ENCODE measurements around the gene C20orf204.

Gene C20orf204

DNA sequence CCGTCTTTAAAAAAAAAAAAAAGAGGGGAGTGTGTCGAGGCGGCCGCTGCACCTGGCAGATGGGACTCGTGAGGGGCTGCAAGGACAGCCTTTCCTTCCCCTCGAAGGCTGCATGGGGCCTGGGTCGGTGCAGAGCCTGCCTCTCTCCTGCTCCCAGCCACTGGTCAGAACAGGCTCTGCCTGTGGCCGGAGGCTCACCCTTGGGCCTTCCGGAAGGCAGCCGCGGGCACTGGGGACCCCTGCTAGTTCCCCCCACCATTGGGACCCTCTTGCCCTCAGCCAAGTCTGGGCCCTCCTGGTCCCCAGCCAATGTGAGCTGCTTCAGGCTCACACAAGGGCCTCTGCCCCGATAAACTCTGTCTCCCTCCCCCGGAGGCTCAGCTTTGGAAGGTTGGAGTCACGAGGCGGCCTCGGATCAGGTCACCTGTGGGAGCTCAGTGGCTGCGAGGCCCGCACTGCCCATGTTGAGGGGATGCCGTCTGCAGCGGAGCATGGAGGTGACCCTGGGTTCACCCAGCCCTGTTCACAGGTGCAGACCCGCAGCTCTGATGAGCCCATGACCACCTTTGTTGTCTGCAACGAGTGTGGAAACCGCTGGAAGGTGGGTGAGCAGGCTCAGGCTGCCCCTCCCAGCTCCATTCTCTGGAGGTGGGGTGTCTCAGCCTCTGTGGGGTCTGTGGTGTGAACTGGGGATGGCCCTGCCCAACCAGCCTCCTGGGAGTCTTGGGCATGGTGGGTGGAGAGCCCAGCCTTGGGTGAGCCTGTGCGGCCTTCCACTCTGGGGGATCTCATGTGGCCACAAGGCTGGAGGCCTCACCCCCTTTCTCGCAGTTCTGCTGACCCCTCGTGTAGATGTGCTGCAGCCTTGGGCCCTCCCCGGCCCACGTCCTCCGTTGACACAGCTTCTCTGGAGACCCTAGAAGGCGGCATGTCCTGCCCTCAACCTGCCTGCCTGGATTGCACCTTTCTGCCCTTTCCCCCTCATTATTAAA is 35.7 kb downstream of the C20orf204 start:
- TF ChIP-seq ZFX (IDR thresholded peaks at IDR 0.05): no peak
- no peak for TF ChIP-seq CTCF (conservative IDR thresholded peaks at IDR 0.05)
- no peak overlapping the region for H3K27ac ChIP-seq

GRCh38 chr20:64072498-64073063 is 36.6 kb downstream of the C20orf204 start:
- no peak overlapping the region for H3K27ac ChIP-seq
- TF ChIP-seq ZFX (IDR thresholded peaks at IDR 0.05): no peak
- no peak for TF ChIP-seq CTCF (conservative IDR thresholded peaks at IDR 0.05)

DNA sequence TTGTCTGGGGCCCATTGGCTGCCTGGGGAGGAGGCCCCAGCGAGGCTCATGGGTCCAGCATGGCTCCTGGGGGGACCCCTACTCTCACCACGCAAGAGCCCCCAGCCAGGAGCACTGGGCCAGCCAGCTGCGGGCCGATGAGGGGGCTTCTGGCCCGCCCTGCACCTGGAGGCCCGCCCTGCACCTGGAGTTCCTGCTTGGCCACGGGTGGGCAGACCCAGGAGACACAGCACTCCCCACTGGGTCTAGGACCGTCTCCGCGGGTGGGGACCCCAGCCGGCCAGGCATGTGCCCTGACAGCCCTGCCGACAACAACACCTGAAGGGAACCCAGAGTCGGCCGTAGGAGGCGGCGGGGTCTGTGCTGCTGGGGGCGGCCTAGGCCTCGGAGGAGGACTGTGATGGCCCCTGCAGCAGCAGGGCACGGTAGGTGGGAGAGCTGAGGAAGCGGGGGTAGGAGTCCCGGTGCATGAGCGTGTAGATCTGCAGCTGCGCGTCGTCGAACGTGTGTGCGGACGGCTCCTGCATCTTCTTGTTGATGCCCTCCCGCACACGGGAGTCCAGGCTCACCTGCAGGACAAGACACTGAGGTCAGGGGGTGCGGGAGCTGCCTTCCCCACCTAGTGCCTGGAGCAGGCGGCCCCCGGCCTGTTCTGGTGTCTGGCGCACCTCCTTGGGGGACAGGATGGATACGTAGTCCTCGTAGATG is 37.6 kb downstream of the C20orf204 start:
- TF ChIP-seq ZFX (IDR thresholded peaks at IDR 0.05) (no peak), CTCF (conservative IDR thresholded peaks at IDR 0.05) (no peak)
- H3K27ac ChIP-seq: no peak overlapping the region

DNA sequence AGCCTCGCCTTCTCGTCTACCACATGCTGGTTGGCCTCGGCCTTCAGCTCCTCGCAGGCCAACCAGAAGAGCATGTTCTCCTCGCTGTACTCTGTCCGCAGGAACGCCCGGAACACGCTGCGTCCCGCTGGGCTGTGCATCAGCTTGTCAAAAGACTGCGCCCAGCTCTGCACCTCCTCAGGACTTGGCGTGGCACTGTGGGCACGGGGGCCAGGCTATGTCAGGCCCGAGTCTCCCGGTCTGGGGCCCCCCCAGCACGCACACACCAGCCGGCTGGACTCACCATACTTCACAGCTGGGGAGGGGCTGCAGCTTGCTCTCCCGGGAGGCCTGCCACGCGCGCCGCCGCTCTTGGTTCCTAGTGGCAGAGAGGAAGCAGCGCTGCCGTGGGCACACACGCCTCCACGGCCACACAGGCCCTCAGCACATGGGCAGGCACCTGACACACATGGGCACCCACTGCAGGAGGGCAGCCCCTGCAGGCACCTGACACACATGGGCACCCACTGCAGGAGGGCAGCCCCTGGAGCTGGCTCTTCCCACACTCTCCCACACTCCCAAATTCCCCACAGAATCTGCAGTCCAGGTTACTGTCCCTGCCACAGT is 38.3 kb downstream of the C20orf204 start:
- TF ChIP-seq CTCF (conservative IDR thresholded peaks at IDR 0.05) (no peak), ZFX (IDR thresholded peaks at IDR 0.05) (no peak)
- H3K27ac ChIP-seq: no peak overlapping the region

DNA sequence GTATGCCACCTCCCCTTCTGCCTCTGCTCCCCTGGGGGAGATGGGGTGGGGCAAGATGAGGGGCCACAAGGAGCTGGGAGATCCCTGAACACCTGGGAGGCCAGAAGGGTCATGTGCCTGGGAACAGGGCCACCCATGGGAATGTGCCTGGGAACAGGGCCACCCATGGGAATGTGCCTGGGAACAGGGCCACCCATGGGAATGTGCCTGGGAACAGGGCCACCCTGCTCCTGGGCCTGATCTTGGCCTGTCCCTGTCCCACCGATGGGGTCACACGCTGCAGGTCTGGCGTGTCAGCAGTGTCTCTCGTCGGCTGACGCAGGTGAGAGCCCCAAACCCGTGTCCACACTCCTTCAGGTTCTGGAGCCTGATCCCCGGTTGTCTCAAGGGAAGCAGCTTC is 39.0 kb downstream of the C20orf204 start:
- H3K27ac ChIP-seq: no peak overlapping the region
- TF ChIP-seq CTCF (conservative IDR thresholded peaks at IDR 0.05): no peak
- no peak for TF ChIP-seq ZFX (IDR thresholded peaks at IDR 0.05)

DNA sequence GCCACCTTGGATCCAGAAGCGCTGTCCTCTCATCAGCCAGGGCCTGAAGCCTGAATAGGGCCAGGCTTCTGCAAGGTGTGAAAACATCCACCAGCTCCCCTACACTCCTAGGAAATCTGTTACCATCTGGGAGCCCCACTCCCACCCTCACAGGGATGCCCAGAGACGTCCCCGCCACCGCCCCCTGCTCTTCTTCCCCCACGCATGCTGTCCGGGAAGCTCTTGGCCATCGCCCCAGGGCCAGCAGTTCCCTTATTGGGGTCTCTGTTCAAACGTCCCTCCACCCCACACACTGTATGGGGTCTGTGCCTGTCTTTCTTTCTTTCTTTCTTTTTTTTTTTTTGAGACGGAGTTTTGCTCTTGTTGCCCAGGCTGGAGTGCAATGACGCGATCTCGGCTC is 39.6 kb downstream of the C20orf204 start:
- no peak for TF ChIP-seq ZFX (IDR thresholded peaks at IDR 0.05)
- no peak for TF ChIP-seq CTCF (conservative IDR thresholded peaks at IDR 0.05)
- no peak overlapping the region for H3K27ac ChIP-seq

All from C4-2B (cell line).